GM12878 (cell line): ENCODE measurements around the gene POLR3F. TPM values are rescaled to one million over a fixed set of nuclear protein-coding genes. Genes with fewer than 3 reads are reported as not detected.

ENCODE experiments used
- ATAC-seq: fragments of 200-7000 bp; cut with Tn5 transposase; 3 replicates; pipeline ENCODE4 v1.9.1; 2020; ENCODE audit warnings: mild to moderate bottlenecking, moderate library complexity
- BruUV-seq: library from RNA; stranded (reverse); fragments of 400-500 nt; replicated peaks from 2 replicates; lab custom pipeline; 2021; lab: Mats Ljungman, UMichigan
- CTCF ChIA-PET: fragments of 300-600 bp; sonication (Branson Sonifier 250); formaldehyde crosslinking; extraction: SDS; loops from one replicate; lab custom pipeline; 2021; ENCODE audit warnings: inconsistent platforms; lab: Yijun Ruan, JAX
- POLR2A ChIA-PET: fragments of 350-600 bp; formaldehyde crosslinking; extraction: SDS; loops from one replicate; lab custom pipeline; 2021; ENCODE audit warnings: inconsistent platforms; lab: Charles Lee
- RAD21 ChIA-PET: fragments of 300-600 bp; sonication (Branson Sonifier 250); formaldehyde crosslinking; loops from one replicate; lab custom pipeline; 2023; ENCODE audit warnings: antibody characterized with exemption; ENCODE audit not compliant: unreplicated experiment; lab: Charles Lee
- SMC1A ChIA-PET: fragments of 300-600 bp; sonication (Branson Sonifier 250); formaldehyde crosslinking; loops from one replicate; lab custom pipeline; 2023; ENCODE audit not compliant: unreplicated experiment, uncharacterized antibody; lab: Charles Lee
- DNase-seq: peaks from one replicate; pipeline ENCODE4 v3.0.0-alpha.2; 2011; ENCODE audit warnings: low read depth, low spot score
- FAIRE-seq: peaks from 3 replicates; lab custom pipeline; 2011; peaks lifted over from hg19 to GRCh38; lab: Jason Lieb, UNC
- H2AFZ ChIP-seq: 2 replicates; pipeline ENCODE4 v1.6.0; 2011; ENCODE audit warnings: low read depth, low read length, control low read depth; ENCODE audit not compliant: control insufficient read depth
- H3K27ac ChIP-seq: 2 replicates; pipeline ENCODE4 v1.5.1; 2011; ENCODE audit warnings: control low read depth; ENCODE audit not compliant: control insufficient read depth, insufficient read depth
- H3K27me3 ChIP-seq, 2 experiments: replicated peaks in 1 of 2; 2 replicates each; pipeline versions ENCODE4 v1.6.0 to v1.6.1; 2011; ENCODE audit warnings: low read length in 1 of 2; ENCODE audit not compliant: control insufficient read depth in 2 of 2, insufficient read depth in 2 of 2
- H3K36me3 ChIP-seq, 2 experiments: 2 replicates each; pipeline ENCODE4 v1.5.1; 2011; ENCODE audit warnings: low read length in 1 of 2; ENCODE audit not compliant: control insufficient read depth in 2 of 2, insufficient read depth in 2 of 2
- H3K4me1 ChIP-seq: 2 replicates; pipeline ENCODE4 v1.6.1; 2011; ENCODE audit warnings: mild to moderate bottlenecking, low read length, moderate library complexity, mixed read lengths; ENCODE audit not compliant: control insufficient read depth, insufficient read depth
- H3K4me2 ChIP-seq: 2 replicates; pipeline ENCODE4 v1.6.0; 2011; ENCODE audit warnings: control low read depth; ENCODE audit not compliant: control insufficient read depth, insufficient read depth
- H3K4me3 ChIP-seq: fragments of 200-600 bp; sonication (generic); 2 replicates; pipeline ENCODE4 v1.5.1; 2016
- H3K79me2 ChIP-seq: 2 replicates; pipeline ENCODE4 v1.6.0; 2011; ENCODE audit warnings: low read length; ENCODE audit not compliant: control insufficient read depth, insufficient read depth
- H3K9ac ChIP-seq: 2 replicates; pipeline ENCODE4 v1.8.0; 2011; ENCODE audit warnings: low read length, control low read depth, mixed read lengths; ENCODE audit not compliant: control insufficient read depth, insufficient read depth
- H3K9me3 ChIP-seq: replicated peaks from 3 replicates; pipeline ENCODE4 v1.5.1; 2011; ENCODE audit warnings: mild to moderate bottlenecking, low read length; ENCODE audit not compliant: control insufficient read depth, insufficient read depth
- H4K20me1 ChIP-seq: 2 replicates; pipeline ENCODE4 v1.6.0; 2011; ENCODE audit not compliant: control insufficient read depth, insufficient read depth
- EED ChIP-seq: sonication (generic); IDR thresholded peaks from 2 replicates; pipeline ENCODE4 v1.6.1; 2016; ENCODE audit warnings: antibody characterized with exemption, low read depth
- NRF1 ChIP-seq: conservative IDR thresholded peaks from 2 replicates; pipeline ENCODE4 v1.6.1; 2011; ENCODE audit warnings: mild to moderate bottlenecking, low read depth, low read length, improper control_type of control experiment
- PAX8 ChIP-seq: fragments of 450-650 bp; IDR thresholded peaks from 2 replicates; pipeline ENCODE4 v1.6.1; 2017; ENCODE audit warnings: mild to moderate bottlenecking, moderate library complexity
- SMAD1 ChIP-seq: fragments of 450-650 bp; IDR thresholded peaks from 2 replicates; pipeline ENCODE4 v1.6.1; 2018; ENCODE audit warnings: mild to moderate bottlenecking, low read depth; ENCODE audit not compliant: partially characterized antibody
- ZSCAN29 ChIP-seq: fragments of 450-650 bp; IDR thresholded peaks from 2 replicates; pipeline ENCODE4 v1.6.1; 2017; ENCODE audit warnings: mild to moderate bottlenecking, moderate library complexity
- in situ Hi-C: fragments of 300-500 bp; cut with MboI; formaldehyde crosslinking; loops from 9 replicates; pipeline ENCODE4 v1.14.3; 2018; ENCODE audit warnings: mixed read lengths
- intact Hi-C: fragments of 100-400 bp; cut with micrococcal nuclease; formaldehyde crosslinking; loops from one replicate; pipeline ENCODE4 v1.14.2; 2022; ENCODE audit not compliant: unreplicated experiment
- polyA plus RNA-seq, 11 experiments: library from polyadenylated mRNA; depleted of rRNA in 4 of 11; unstranded in 6 of 11; stranded (reverse) in 5 of 11; fragments of >200 nt; fragmentation: Nextera tagmentation in 4 of 11; fragmentation: Illumina TruSeq in 1 of 11; extraction: Ambion mirVana in 4 of 11; extraction: Trizol in 1 of 11; gene quantifications; 1 replicate in 1 of 11; 2 replicates in 10 of 11; pipeline versions ENCODE4 v1.2.1 to v1.2.3, GENCODE V29; 2011 to 2016; ENCODE audit warnings: inconsistent platforms in 2 of 11, missing spikeins in 2 of 11, low read depth in 1 of 11
- total RNA-seq, 4 experiments: library from RNA; depleted of rRNA in 3 of 4; stranded (reverse); fragments of >200 nt in 3 of 4; fragmentation: Illumina TruSeq in 1 of 4; extraction: Trizol in 1 of 4; gene quantifications; 2 replicates each; pipeline versions ENCODE4 v1.2.1 to v1.2.3, GENCODE V29; 2013 to 2021
- TF ChIP-seq, protein P1 (sequence below): fragments of 450-650 bp; formaldehyde crosslinking; IDR thresholded peaks from 2 replicates; pipeline ENCODE4 v1.4.0; 2020; ENCODE audit warnings: mild to moderate bottlenecking, moderate library complexity

POLR3F gene
- total and polyA plus RNA-seq, 10 of the 15 experiments (the other 5 are each of a cell fraction or from before 2014, with no cell fraction given), result 8.7 to 18.1 (median 12.6) TPM

GRCh38 chr20:18529041-18529440 is 61.9 kb downstream of the POLR3F start:
- Histone ChIP-seq H3K4me2 (no peak overlapping the region), H3K27me3 (no peaks in the 10 kb centered on the region), H3K9ac (no peak overlapping the region), H3K79me2 (no peaks in the 10 kb centered on the region), H3K27ac (no peak overlapping the region), H3K36me3 (peaks cover 25 to 44% of the 10 kb centered on the region in 2 experiments), H2AFZ (no peak overlapping the region), H3K4me1 (no peaks in the 10 kb centered on the region), H4K20me1 (no peaks in the 10 kb centered on the region), H3K4me3 (no peak overlapping the region), H3K9me3 (no peaks in the 10 kb centered on the region)
- ChIA-PET CTCF (no interaction called here), RAD21 (no interaction called here), POLR2A (no interaction called here), SMC1A (interaction anchor here (0.8 kb wide), 1 partner anchor 21 kb away, joined by 3 read pairs; the partner anchor contains the start of gene SEC23B)
- FAIRE-seq (no peak), ATAC-seq (no peak), DNase-seq (no peak)
- no TSS peak for BruUV-seq
- TF ChIP-seq PAX8, result no peak
- no peak for TF ChIP-seq ZSCAN29
- TF ChIP-seq SMAD1, result no peak
- TF ChIP-seq NRF1, result no peak
- TF ChIP-seq, protein P1, sequence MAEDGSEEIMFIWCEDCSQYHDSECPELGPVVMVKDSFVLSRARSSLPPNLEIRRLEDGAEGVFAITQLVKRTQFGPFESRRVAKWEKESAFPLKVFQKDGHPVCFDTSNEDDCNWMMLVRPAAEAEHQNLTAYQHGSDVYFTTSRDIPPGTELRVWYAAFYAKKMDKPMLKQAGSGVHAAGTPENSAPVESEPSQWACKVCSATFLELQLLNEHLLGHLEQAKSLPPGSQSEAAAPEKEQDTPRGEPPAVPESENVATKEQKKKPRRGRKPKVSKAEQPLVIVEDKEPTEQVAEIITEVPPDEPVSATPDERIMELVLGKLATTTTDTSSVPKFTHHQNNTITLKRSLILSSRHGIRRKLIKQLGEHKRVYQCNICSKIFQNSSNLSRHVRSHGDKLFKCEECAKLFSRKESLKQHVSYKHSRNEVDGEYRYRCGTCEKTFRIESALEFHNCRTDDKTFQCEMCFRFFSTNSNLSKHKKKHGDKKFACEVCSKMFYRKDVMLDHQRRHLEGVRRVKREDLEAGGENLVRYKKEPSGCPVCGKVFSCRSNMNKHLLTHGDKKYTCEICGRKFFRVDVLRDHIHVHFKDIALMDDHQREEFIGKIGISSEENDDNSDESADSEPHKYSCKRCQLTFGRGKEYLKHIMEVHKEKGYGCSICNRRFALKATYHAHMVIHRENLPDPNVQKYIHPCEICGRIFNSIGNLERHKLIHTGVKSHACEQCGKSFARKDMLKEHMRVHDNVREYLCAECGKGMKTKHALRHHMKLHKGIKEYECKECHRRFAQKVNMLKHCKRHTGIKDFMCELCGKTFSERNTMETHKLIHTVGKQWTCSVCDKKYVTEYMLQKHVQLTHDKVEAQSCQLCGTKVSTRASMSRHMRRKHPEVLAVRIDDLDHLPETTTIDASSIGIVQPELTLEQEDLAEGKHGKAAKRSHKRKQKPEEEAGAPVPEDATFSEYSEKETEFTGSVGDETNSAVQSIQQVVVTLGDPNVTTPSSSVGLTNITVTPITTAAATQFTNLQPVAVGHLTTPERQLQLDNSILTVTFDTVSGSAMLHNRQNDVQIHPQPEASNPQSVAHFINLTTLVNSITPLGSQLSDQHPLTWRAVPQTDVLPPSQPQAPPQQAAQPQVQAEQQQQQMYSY (CRISPR knock-in tag), result no peak
- TF ChIP-seq EED, result no peak
- in situ Hi-C loops, result no loop called here
- intact Hi-C loops, result no loop called here
